Activated CD8-positive, alpha-beta memory T cell treated with anti-CD3 and anti-CD28 coated beads for 4 hours (primary cell): ENCODE data around the gene ADNP.

Experiments used
- DNase-seq, 2 donors: peaks; one replicate each; pipeline ENCODE4 v3.0.0-alpha.2; 2020; ENCODE audit warnings: low read depth in 2 of 2

The ADNP gene

GRCh38 chr20:50850721-50851286 lies 80.4 kb downstream of the ADNP start:
- no peak for DNase-seq

- no peak for DNase-seq
Measured at GRCh38 chr20:50848846-50849673, 82.2 kb downstream of the ADNP start.

- no peak for DNase-seq
Measured at GRCh38 chr20:50848341-50848808, 82.9 kb downstream of the ADNP start.

- DNase-seq = no peak
Measured at GRCh38 chr20:50845566-50846215, 85.5 kb downstream of the ADNP start.

- peak; percentile 20 to 27 for DNase-seq
Measured at GRCh38 chr20:50844430-50845100, 86.7 kb downstream of the ADNP start.

GRCh38 chr20:50843331-50844276 lies 87.6 kb downstream of the ADNP start:
- DNase-seq = no peak

GRCh38 chr20:50842821-50843220 lies 88.4 kb downstream of the ADNP start:
- no peak for DNase-seq
